H1 (cell line): Measurements from ENCODE around the gene FMNL2. TPM values are rescaled to one million over a fixed set of nuclear protein-coding genes. Genes with fewer than 3 reads are reported as not detected.

ENCODE experiments used
- CTCF ChIA-PET: fragments of 300-600 bp; sonication (Branson Sonifier 250); formaldehyde crosslinking; loops from one replicate; lab custom pipeline; 2021; ENCODE audit not compliant: partially characterized antibody; lab: Charles Lee
- POLR2A ChIA-PET: fragments of 300-600 bp; sonication (Branson Sonifier 250); formaldehyde crosslinking; loops from one replicate; lab custom pipeline; 2021; ENCODE audit warnings: inconsistent platforms; ENCODE audit not compliant: partially characterized antibody; lab: Charles Lee
- DNase-seq, 2 experiments: peaks; one replicate each; pipeline versions ENCODE4 v3.0.0 to v3.0.0-alpha.2; 2010 to 2022; ENCODE audit warnings: low spot score in 2 of 2, low read depth in 1 of 2, mixed read lengths in 1 of 2
- FAIRE-seq: peaks from 2 replicates; lab custom pipeline; 2011; peaks lifted over from hg19 to GRCh38; lab: Jason Lieb, UNC
- H2AFZ ChIP-seq: 2 replicates; pipeline ENCODE4 v1.8.1; 2012; ENCODE audit warnings: low read length, inconsistent platforms
- H2AK5ac ChIP-seq: 2 replicates; pipeline ENCODE4 v1.6.1; 2013; ENCODE audit warnings: low read depth, low read length
- H2BK120ac ChIP-seq: replicated peaks from 2 replicates; pipeline ENCODE3; 2013; ENCODE audit warnings: low read depth, low read length, inconsistent platforms
- H2BK12ac ChIP-seq: 2 replicates; pipeline ENCODE4 v1.6.1; 2013; ENCODE audit warnings: low read depth, low read length
- H2BK15ac ChIP-seq: 2 replicates; pipeline ENCODE4 v1.6.1; 2013; ENCODE audit warnings: low read length
- H2BK20ac ChIP-seq: 2 replicates; pipeline ENCODE4 v1.6.1; 2013; ENCODE audit warnings: low read length
- H2BK5ac ChIP-seq: 2 replicates; pipeline ENCODE4 v1.6.1; 2013; ENCODE audit warnings: low read depth, low read length
- H3K14ac ChIP-seq: 2 replicates; pipeline ENCODE4 v1.6.1; 2013; ENCODE audit warnings: inconsistent platforms; ENCODE audit not compliant: insufficient read length
- H3K18ac ChIP-seq: 2 replicates; pipeline ENCODE4 v1.6.1; 2013; ENCODE audit warnings: low read length; ENCODE audit errors: extremely low read depth
- H3K23ac ChIP-seq: 2 replicates; pipeline ENCODE4 v1.6.1; 2013; ENCODE audit warnings: inconsistent platforms; ENCODE audit not compliant: insufficient read length
- H3K23me2 ChIP-seq: 2 replicates; pipeline ENCODE4 v1.6.1; 2013; ENCODE audit warnings: low read depth, low read length
- H3K27ac ChIP-seq: 2 replicates; pipeline ENCODE4 v1.6.1; 2011; ENCODE audit warnings: low read depth, low read length, inconsistent platforms
- H3K27me3 ChIP-seq, 4 experiments: replicated peaks in 1 of 4; 1 replicate in 1 of 4; 2 replicates in 3 of 4; pipeline versions ENCODE4 v1.6.1 to v1.8.1; 2011 to 2013; ENCODE audit warnings: low read length in 3 of 4, mild to moderate bottlenecking in 3 of 4, inconsistent platforms in 2 of 4, mixed read lengths in 2 of 4, moderate library complexity in 1 of 4; ENCODE audit not compliant: control insufficient read depth in 3 of 4, insufficient read depth in 3 of 4; ENCODE audit errors: extremely low read depth in 1 of 4
- H3K36me3 ChIP-seq, 4 experiments: 2 replicates each; pipeline versions ENCODE4 v1.6.1 to v1.8.1; 2011 to 2013; ENCODE audit warnings: mild to moderate bottlenecking in 4 of 4, low read length in 3 of 4, moderate library complexity in 2 of 4, control low read depth in 1 of 4, inconsistent platforms in 1 of 4; ENCODE audit not compliant: insufficient read depth in 4 of 4, control insufficient read depth in 2 of 4
- H3K4ac ChIP-seq: replicated peaks from 2 replicates; pipeline ENCODE3; 2013; ENCODE audit warnings: low read length, low read depth, mixed read lengths, inconsistent platforms; ENCODE audit not compliant: insufficient read length
- H3K4me1 ChIP-seq, 4 experiments: replicated peaks in 1 of 4; 1 replicate in 1 of 4; 2 replicates in 3 of 4; pipeline versions ENCODE4 v1.6.1 to v1.8.1; 2011 to 2013; ENCODE audit warnings: low read length in 3 of 4, inconsistent platforms in 2 of 4, mixed read lengths in 1 of 4; ENCODE audit not compliant: insufficient read depth in 4 of 4, control insufficient read depth in 3 of 4
- H3K4me2 ChIP-seq, 2 experiments: 2 replicates each; pipeline versions ENCODE4 v1.6.1 to v1.8.1; 2011 to 2013; ENCODE audit warnings: low read depth in 2 of 2, low read length in 2 of 2, control low read depth in 1 of 2, inconsistent platforms in 1 of 2, mild to moderate bottlenecking in 1 of 2; ENCODE audit not compliant: insufficient read depth in 1 of 2
- H3K4me3 ChIP-seq, 4 experiments: fragments of 200-600, 300-600 bp in 1 of 4; sonication (generic), shearing (Covaris generic), sonication (Bioruptor Twin) in 1 of 4; 2 replicates each; pipeline versions ENCODE4 v1.5.1 to v1.8.1; 2011 to 2016; ENCODE audit warnings: low read length in 4 of 4, low read depth in 3 of 4, control low read depth in 2 of 4, inconsistent platforms in 2 of 4, mild to moderate bottlenecking in 2 of 4, mixed read lengths in 1 of 4, moderate library complexity in 1 of 4; ENCODE audit not compliant: insufficient read depth in 2 of 4; ENCODE audit errors: extremely low read depth in 1 of 4
- H3K56ac ChIP-seq: replicated peaks from 2 replicates; pipeline ENCODE3; 2013; ENCODE audit warnings: low read depth, mild to moderate bottlenecking, mixed read lengths, low read length, inconsistent platforms; ENCODE audit not compliant: insufficient read length
- H3K79me1 ChIP-seq: 2 replicates; pipeline ENCODE4 v1.6.1; 2013; ENCODE audit warnings: low read depth, low read length, control low read depth
- H3K79me2 ChIP-seq, 2 experiments: 2 replicates each; pipeline versions ENCODE4 v1.6.1 to v1.8.1; 2012 to 2013; ENCODE audit warnings: low read length in 2 of 2, mild to moderate bottlenecking in 2 of 2, inconsistent platforms in 1 of 2; ENCODE audit not compliant: insufficient read depth in 2 of 2, control insufficient read depth in 1 of 2
- H3K9ac ChIP-seq, 4 experiments: replicated peaks in 1 of 4; 1 replicate in 1 of 4; 2 replicates in 3 of 4; pipeline versions ENCODE4 v1.6.1 to v1.8.1; 2011 to 2013; ENCODE audit warnings: low read depth in 3 of 4, low read length in 3 of 4, control low read depth in 2 of 4, mild to moderate bottlenecking in 2 of 4, moderate library complexity in 2 of 4, inconsistent platforms in 1 of 4; ENCODE audit errors: extremely low read depth in 1 of 4
- H3K9me3 ChIP-seq, 2 experiments: 2 replicates each; pipeline versions ENCODE4 v1.6.1 to v1.8.1; 2012 to 2013; ENCODE audit warnings: mild to moderate bottlenecking in 2 of 2, moderate library complexity in 2 of 2, control low read depth in 1 of 2, inconsistent platforms in 1 of 2, low read depth in 1 of 2, low read length in 1 of 2, mixed read lengths in 1 of 2; ENCODE audit not compliant: insufficient read depth in 2 of 2
- H4K20me1 ChIP-seq, 2 experiments: replicated peaks in 1 of 2; 2 replicates each; pipeline versions ENCODE3 to v1.8.1; 2011 to 2013; ENCODE audit warnings: inconsistent platforms in 2 of 2, low read length in 2 of 2, mild to moderate bottlenecking in 1 of 2; ENCODE audit not compliant: insufficient read depth in 2 of 2, control insufficient read depth in 1 of 2
- H4K5ac ChIP-seq: 2 replicates; pipeline ENCODE4 v1.6.1; 2013; ENCODE audit warnings: low read length, low read depth, mixed read lengths, inconsistent platforms; ENCODE audit not compliant: insufficient read length
- H4K8ac ChIP-seq: 2 replicates; pipeline ENCODE4 v1.8.0; 2013; ENCODE audit warnings: mild to moderate bottlenecking, moderate library complexity, low read length, inconsistent platforms; ENCODE audit not compliant: insufficient read depth; ENCODE audit errors: extremely low read depth
- H4K91ac ChIP-seq: replicated peaks from 2 replicates; pipeline ENCODE3; 2013; ENCODE audit warnings: low read length, mixed read lengths, inconsistent platforms; ENCODE audit not compliant: insufficient read length
- BACH1 ChIP-seq: IDR thresholded peaks from 2 replicates; pipeline ENCODE4 v1.6.1; 2012; ENCODE audit warnings: low read length, improper control_type of control experiment
- CBX8 ChIP-seq: fragments of 300-800, 300-1000 bp; sonication (generic); IDR thresholded peaks from 2 replicates; pipeline ENCODE4 v1.7.1; 2016; ENCODE audit warnings: low read depth, low read length, borderline replicate concordance
- CHD2 ChIP-seq: IDR thresholded peaks from 2 replicates; pipeline ENCODE4 v1.6.1; 2012; ENCODE audit warnings: low read length, improper control_type of control experiment
- CREB1 ChIP-seq: IDR thresholded peaks from 2 replicates; pipeline ENCODE4 v1.6.1; 2012; ENCODE audit warnings: inconsistent platforms
- GABPA ChIP-seq: IDR thresholded peaks from 2 replicates; pipeline ENCODE4 v1.6.1; 2011; ENCODE audit warnings: mild to moderate bottlenecking, low read length, moderate library complexity, borderline replicate concordance; ENCODE audit not compliant: insufficient read depth
- HDAC2 ChIP-seq, 2 experiments: fragments of 300-600 bp in 1 of 2; sonication (generic) in 1 of 2; IDR thresholded peaks; 2 replicates each; pipeline ENCODE4 v1.6.1; 2011 to 2012; ENCODE audit warnings: low read depth in 2 of 2, low read length in 2 of 2, mild to moderate bottlenecking in 2 of 2, moderate library complexity in 2 of 2, borderline replicate concordance in 1 of 2, inconsistent platforms in 1 of 2
- NANOG ChIP-seq: IDR thresholded peaks from 2 replicates; pipeline ENCODE4 v1.6.1; 2011; ENCODE audit warnings: low read length, low read depth, mild to moderate bottlenecking, inconsistent platforms; ENCODE audit not compliant: insufficient read depth, poor library complexity, severe bottlenecking
- RXRA ChIP-seq: IDR thresholded peaks from 2 replicates; pipeline ENCODE4 v1.6.1; 2011; ENCODE audit warnings: low read depth, mild to moderate bottlenecking, low read length, moderate library complexity; ENCODE audit not compliant: insufficient read depth
- SIRT6 ChIP-seq: IDR thresholded peaks from one replicate; pipeline ENCODE4 v1.7.1; 2012; ENCODE audit warnings: low read length, inconsistent platforms
- USF2 ChIP-seq: IDR thresholded peaks from 2 replicates; pipeline ENCODE4 v1.6.1; 2011; ENCODE audit warnings: low read length, improper control_type of control experiment
- WGBS, 2 experiments: shearing (Covaris generic) in 1 of 2; methylation state at CpG; one replicate each; pipeline versions ENCODE4 v1.1.6 to v1.1.7; 2013 to 2015; ENCODE audit warnings: low lambda C conversion rate in 2 of 2, mixed read lengths in 2 of 2, inconsistent platforms in 1 of 2, low coverage in 1 of 2, missing lambda C conversion rate in 1 of 2; ENCODE audit not compliant: insufficient replicate concordance in 2 of 2, insufficient coverage in 1 of 2, insufficient read length in 1 of 2; ENCODE audit errors: extremely low coverage in 1 of 2, missing lambda C conversion rate in 1 of 2; 5-methylcytosine and 5-hydroxymethylcytosine counted together
- polyA plus RNA-seq, 7 experiments: library from polyadenylated mRNA; depleted of rRNA in 3 of 7; stranded (reverse) in 5 of 7; unstranded in 2 of 7; fragments of >200 nt in 5 of 7; fragments of 200-250 nt in 2 of 7; gene quantifications; 1 replicate in 5 of 7; 2 replicates in 1 of 7; 4 replicates in 1 of 7; pipeline versions ENCODE4 v1.2.1 to v1.2.3, GENCODE V29; 2011 to 2013; ENCODE audit warnings: missing spikeins in 2 of 7, mixed read lengths in 2 of 7
- total RNA-seq: library from RNA; stranded (reverse); fragmentation: NEBNext Ultra II Directional; extraction: Animal tissue kit (Norgen Biotek cat#: 25700); gene quantifications from 2 replicates; pipeline ENCODE4 v1.2.1, GENCODE V29; 2021
- TF ChIP-seq, protein P1 (sequence below), 3 experiments: IDR thresholded peaks; 1 replicate in 2 of 3; 2 replicates in 1 of 3; pipeline versions ENCODE4 v1.5.1 to v1.6.1; 2011; ENCODE audit warnings: low read length in 3 of 3, mild to moderate bottlenecking in 3 of 3, inconsistent platforms in 2 of 3, low read depth in 1 of 3, moderate library complexity in 1 of 3; ENCODE audit not compliant: insufficient read depth in 1 of 3; ENCODE audit errors: control extremely low read depth in 1 of 3

Gene FMNL2
- total and polyA plus RNA-seq, 2 of the 8 experiments (the other 6 are each of a cell fraction or from before 2014, with no cell fraction given) = 15.5 to 45.1 TPM

GRCh38 chr2:152375174-152375573 is 40.2 kb downstream of the FMNL2 start:
- no peaks in the 10 kb centered on the region for H3K23me2 ChIP-seq
- no peak overlapping the region for H3K4me3 ChIP-seq
- H3K56ac ChIP-seq = no peak overlapping the region
- no peak overlapping the region for H3K9ac ChIP-seq
- no peak overlapping the region for H2AFZ ChIP-seq
- peaks cover 3 to 90% of the 10 kb centered on the region in 2 experiments; a peak in 3 of 4 replicates for H3K79me2 ChIP-seq
- H3K4me1 ChIP-seq = peaks cover 0 to 5% (median 0%) of the 10 kb centered on the region in 4 experiments; a peak in 2 of 7 replicates
- H3K18ac ChIP-seq = no peak overlapping the region
- no peak overlapping the region for H3K4me2 ChIP-seq
- 100% methylated on average over 1 of the region's 1 CpG; no CpG with 5 or more reads in 1 of the 2 experiments for WGBS, 2 experiments
- no peaks in the 10 kb centered on the region for H3K27me3 ChIP-seq
- no peak overlapping the region for H4K91ac ChIP-seq
- ChIA-PET CTCF (no interaction called here), POLR2A (no interaction called here)
- H2BK12ac ChIP-seq = no peak overlapping the region
- no peak overlapping the region for H4K5ac ChIP-seq
- no peak overlapping the region for H3K14ac ChIP-seq
- no peaks in the 10 kb centered on the region for H3K36me3 ChIP-seq
- peaks cover 6% of the 10 kb centered on the region; the same call in 1 of the 2 replicates for H3K79me1 ChIP-seq
- no peak overlapping the region for H2BK15ac ChIP-seq
- DNase-seq (no peak), FAIRE-seq (no peak)
- no peak overlapping the region for H2BK5ac ChIP-seq
- no peaks in the 10 kb centered on the region for H3K9me3 ChIP-seq
- no peak overlapping the region for H2BK20ac ChIP-seq
- H3K23ac ChIP-seq = no peak overlapping the region
- no peak overlapping the region for H3K4ac ChIP-seq
- no peak overlapping the region for H2BK120ac ChIP-seq
- H4K8ac ChIP-seq = no peak overlapping the region
- H2AK5ac ChIP-seq = no peak overlapping the region
- no peak overlapping the region for H3K27ac ChIP-seq
- H4K20me1 ChIP-seq = peaks cover 12 to 16% of the 10 kb centered on the region in 2 experiments
- no peak for TF ChIP-seq NANOG
- TF ChIP-seq RXRA = no peak
- TF ChIP-seq BACH1 = no peak
- no peak for TF ChIP-seq SIRT6
- TF ChIP-seq CBX8 = no peak
- no peak for TF ChIP-seq CHD2
- TF ChIP-seq, protein P1, sequence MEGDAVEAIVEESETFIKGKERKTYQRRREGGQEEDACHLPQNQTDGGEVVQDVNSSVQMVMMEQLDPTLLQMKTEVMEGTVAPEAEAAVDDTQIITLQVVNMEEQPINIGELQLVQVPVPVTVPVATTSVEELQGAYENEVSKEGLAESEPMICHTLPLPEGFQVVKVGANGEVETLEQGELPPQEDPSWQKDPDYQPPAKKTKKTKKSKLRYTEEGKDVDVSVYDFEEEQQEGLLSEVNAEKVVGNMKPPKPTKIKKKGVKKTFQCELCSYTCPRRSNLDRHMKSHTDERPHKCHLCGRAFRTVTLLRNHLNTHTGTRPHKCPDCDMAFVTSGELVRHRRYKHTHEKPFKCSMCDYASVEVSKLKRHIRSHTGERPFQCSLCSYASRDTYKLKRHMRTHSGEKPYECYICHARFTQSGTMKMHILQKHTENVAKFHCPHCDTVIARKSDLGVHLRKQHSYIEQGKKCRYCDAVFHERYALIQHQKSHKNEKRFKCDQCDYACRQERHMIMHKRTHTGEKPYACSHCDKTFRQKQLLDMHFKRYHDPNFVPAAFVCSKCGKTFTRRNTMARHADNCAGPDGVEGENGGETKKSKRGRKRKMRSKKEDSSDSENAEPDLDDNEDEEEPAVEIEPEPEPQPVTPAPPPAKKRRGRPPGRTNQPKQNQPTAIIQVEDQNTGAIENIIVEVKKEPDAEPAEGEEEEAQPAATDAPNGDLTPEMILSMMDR (IDR thresholded peaks at IDR 0.05; ENCODE audit: control extremely low read depth in 1 of 3, insufficient read depth in 1 of 3, low read depth in 1 of 3, low read length in 3 of 3) = no peak
- no peak for TF ChIP-seq HDAC2 (IDR thresholded peaks at IDR 0.05; ENCODE audit: borderline replicate concordance in 1 of 2, low read depth in 2 of 2, low read length in 2 of 2)
- no peak for TF ChIP-seq GABPA
- no peak for TF ChIP-seq USF2
- TF ChIP-seq CREB1 = no peak
